Measurements from ENCODE around the gene PPP4R2.

PPP4R2 gene

GRCh38 chr3:72996473-72997333 lies at the start of gene PPP4R2:
Gene PPP4R2 (plus strand): TSS chr3:72996811. CDS start chr3:72997038, 227 bp downstream.
- peak; percentile 77 for DNase-seq (ENCODE audit: low read depth, low spot score)

GRCh38 chr3:72947715-72948490 lies 48.7 kb upstream of the PPP4R2 start:
- no peak for DNase-seq (ENCODE audit: low read depth, low spot score)

GRCh38 chr3:72949016-72949415 lies 47.6 kb upstream of the PPP4R2 start:
- DNase-seq (ENCODE audit: low read depth, low spot score) = no peak

DNA sequence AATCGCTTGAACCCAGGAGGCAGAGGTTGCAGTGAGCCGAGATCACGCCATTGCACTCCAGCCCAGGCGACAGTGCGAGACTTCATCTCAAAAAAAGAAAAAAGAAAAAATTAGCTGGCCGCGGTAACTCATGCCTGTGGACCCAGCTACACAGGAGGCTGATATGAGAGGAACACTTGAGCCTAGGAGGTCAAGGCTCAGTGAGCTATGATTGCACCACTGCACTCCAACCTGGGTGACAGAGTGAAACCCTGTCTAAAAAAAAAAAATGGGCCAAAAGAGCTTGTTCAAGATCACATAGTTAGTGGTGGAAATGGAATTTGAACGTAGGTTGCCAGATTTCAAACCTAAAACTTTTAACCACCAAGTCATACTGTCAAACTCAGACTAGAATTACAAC lies 46.2 kb upstream of the PPP4R2 start:
- DNase-seq (ENCODE audit: low read depth, low spot score) = no peak

- no peak for DNase-seq (ENCODE audit: low read depth, low spot score)
Observed at GRCh38 chr3:72950801-72951200, 45.8 kb upstream of the PPP4R2 start.

DNA sequence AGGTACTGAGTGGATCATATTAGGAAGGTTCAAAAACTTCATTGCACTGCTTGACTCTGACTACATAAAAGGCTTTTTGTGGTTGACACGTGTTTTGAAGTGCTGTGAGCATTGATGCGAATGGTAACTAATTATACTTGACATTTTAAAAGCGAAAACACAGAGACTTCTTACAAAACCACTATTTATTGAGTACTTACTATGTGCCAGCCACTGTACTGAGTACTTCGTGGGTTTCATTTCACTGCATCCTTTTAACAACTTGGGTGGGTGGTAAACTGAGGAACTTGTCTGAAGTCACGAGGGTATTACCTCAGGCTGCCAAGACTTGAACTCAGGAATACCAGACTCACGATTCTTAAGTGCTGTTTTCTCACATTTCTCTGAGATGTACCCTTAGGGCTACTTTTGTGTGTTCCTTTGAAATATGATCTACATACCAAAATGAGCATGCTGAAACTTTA lies 45.3 kb upstream of the PPP4R2 start:
- DNase-seq (ENCODE audit: low read depth, low spot score) = no peak

GRCh38 chr3:72953325-72953956 lies 43.2 kb upstream of the PPP4R2 start:
- DNase-seq (ENCODE audit: low read depth, low spot score) = no peak

- no peak for DNase-seq (ENCODE audit: low read depth, low spot score)
Observed at GRCh38 chr3:72957297-72957696, 39.3 kb upstream of the PPP4R2 start.

DNA sequence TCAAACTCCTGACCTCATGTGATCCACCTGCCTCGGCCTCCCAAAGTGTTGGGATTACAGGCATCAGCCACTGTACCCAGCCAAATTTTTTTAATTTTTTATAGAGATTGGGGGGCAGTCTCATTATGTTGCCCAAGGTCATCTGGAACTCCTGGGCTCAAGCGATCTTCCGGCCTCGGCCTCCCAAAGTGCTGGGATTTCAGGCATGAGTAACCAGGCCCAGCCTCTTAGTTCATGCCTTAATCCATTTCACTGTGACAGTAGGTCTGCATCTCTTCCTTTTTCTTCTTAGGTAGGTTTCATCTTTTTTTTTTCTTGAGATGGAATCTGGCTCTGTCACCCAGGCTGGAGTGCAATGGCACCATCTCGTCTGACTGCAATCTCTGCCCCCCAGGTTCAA lies 37.3 kb upstream of the PPP4R2 start:
- no peak for DNase-seq (ENCODE audit: low read depth, low spot score)

DNA sequence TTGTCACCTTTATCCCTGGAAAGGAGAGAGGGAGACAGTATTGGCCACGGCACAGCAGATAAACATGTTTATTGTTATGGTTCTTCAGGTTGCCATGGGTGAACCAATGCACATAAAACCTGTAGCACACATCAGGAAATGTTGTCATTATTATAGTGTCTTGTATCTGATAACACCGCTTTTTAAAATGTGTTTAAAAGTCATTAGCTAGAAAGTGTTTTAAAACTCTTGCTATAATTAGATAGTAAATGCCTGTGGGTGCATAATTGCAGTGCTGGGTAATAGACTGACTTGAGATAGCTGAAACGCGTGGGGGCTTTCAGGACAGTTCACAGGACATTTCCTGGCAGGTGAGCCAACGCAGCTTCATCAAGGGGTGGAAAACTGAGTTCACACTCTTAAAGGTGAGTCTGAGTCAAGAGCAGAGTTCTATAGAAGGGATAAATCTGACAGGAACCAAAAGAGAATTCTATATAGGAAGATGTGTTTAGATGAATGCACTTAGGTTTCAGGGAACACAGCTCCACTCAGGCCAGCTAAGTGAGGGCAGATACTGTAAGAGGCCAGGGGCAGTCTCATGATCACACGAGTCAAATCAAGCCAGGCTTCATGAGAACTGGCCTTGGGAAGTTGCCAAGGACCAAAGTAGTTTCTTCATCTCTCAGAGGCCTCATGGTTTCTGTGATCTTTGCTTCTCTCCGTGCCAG lies 35.6 kb upstream of the PPP4R2 start:
- no peak for DNase-seq (ENCODE audit: low read depth, low spot score)

DNA sequence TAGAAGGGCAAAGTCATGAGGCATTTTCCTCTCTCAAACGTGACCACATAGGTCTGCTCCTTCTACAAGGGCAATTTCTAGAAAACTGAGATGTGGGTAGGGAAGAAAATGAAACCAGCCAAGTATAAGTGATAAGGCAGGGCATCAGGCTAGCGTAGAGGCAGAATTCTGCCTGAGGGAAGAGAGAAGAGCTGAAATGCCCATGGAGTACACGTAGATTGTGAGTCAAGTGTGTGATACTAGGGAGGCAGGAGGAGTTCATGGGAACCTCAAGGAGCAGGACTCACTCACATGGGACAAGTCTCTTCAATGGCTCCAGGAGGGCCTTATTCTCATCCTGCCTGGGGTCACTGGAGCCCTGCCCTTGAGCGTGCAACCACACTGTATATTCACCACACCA lies 34.9 kb upstream of the PPP4R2 start:
- DNase-seq (ENCODE audit: low read depth, low spot score) = no peak

GRCh38 chr3:72962317-72962716 lies 34.3 kb upstream of the PPP4R2 start:
- no peak for DNase-seq (ENCODE audit: low read depth, low spot score)

DNA sequence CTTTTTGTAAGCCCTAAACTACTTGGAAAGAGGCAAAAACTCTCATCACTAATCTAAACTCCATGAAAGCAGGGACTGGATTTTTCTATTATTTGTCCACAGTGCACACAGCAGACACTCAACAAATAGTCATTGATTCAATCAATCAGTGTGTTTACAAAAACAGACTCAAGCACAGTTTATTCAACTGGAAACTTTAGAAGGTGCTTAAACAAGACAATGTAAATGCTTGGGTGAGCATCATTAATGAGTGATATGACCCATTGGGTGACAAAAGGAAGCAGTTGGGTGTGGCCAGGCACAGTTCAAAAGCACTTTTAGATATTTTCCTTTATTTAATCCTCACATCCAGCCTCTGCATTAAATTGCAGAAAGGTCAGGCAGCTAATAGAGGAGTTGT lies 32.0 kb upstream of the PPP4R2 start:
- no peak for DNase-seq (ENCODE audit: low read depth, low spot score)

GRCh38 chr3:72968266-72968664 lies 28.3 kb upstream of the PPP4R2 start:
- no peak for DNase-seq (ENCODE audit: low read depth, low spot score)

DNA sequence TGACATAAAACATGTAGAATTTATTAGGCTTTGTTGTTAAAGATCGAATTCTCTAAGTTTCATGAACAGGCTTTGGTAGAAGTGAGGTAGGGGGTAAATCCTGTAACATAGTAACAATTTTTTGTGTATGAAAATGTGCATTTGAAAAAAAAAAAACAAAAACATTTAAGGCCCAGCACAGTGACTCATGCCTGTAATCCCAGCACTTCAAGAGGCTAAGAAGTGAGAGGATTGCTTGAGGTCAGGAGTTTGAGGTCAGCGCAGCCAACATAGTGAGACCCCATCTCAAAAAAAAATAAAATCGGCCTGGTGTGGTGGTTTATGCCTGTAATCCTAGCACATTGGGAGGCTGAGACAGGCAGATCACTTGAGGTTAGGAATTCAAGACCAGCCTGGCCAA lies 26.8 kb upstream of the PPP4R2 start:
- no peak for DNase-seq (ENCODE audit: low read depth, low spot score)

- DNase-seq (ENCODE audit: low read depth, low spot score) = no peak
Observed at GRCh38 chr3:72970942-72971341, 25.7 kb upstream of the PPP4R2 start.

GRCh38 chr3:72972706-72973030 lies 23.9 kb upstream of the PPP4R2 start:
- DNase-seq (ENCODE audit: low read depth, low spot score) = no peak

DNA sequence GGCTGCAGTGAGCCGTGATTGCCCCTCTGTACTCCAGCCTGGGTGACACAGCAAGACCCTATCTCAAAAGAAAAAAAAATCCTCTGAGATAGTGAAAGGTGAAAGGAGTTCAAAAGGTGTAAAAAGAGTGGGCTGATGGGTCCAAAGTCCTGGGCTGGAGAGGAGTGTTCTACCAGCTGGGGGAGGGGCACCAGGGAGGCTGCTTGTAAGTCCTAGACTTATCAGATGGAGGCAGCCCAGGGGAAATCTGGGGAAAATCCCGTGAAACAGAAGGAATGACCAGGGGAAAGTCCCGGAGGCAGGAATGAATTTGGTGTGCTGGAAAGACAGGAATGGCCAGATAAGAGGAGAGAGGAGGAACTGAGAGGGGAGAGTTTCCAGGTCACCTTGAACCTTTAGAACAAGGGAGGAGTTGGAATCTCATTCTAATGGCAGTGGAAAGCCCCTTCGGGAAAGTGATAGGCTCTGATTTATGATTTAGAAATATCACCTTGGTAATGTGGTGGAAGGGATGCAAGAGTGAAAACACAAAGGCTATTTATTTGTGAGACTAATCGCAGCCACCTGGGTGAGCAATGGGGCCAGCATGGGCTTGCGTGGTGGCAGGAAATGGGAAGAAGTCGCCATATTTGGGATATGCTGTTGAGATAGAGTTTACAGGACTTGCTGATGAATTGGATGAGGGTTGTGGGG lies 23.4 kb upstream of the PPP4R2 start:
- no peak for DNase-seq (ENCODE audit: low read depth, low spot score)

DNA sequence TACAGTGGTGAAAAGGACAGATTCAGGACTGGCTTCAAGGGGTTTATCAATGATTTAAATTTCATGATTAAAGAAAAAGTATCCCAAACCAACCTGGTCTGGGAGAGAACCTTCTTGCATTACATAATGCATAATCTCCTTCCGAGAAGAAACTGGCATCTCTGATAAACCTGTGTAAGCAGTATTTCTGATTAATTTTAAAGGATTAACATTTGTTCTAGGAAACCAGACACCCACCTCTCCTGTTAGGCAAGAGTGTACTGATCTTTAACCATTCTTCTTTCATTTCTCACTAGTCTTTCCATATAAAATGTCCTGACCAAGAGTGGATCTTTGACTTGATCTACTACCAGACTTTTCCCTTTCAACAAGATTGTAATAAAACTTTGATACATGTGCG lies 22.8 kb upstream of the PPP4R2 start:
- no peak for DNase-seq (ENCODE audit: low read depth, low spot score)

- no peak for DNase-seq (ENCODE audit: low read depth, low spot score)
Observed at GRCh38 chr3:72974956-72975355, 21.7 kb upstream of the PPP4R2 start.

GRCh38 chr3:72976281-72976741 lies 20.3 kb upstream of the PPP4R2 start:
- no peak for DNase-seq (ENCODE audit: low read depth, low spot score)
